ENCODE data around the gene ADRA2C. TPM values are rescaled to one million over a fixed set of nuclear protein-coding genes. Genes with fewer than 3 reads are reported as not detected.

The ADRA2C gene
- polyA plus RNA-seq, 1 of the 3 experiments (the other 2 are of a cell fraction) = 0.15 TPM

- no peak overlapping the region for H2AFZ ChIP-seq (ENCODE audit: low read depth)
- WGBS (ENCODE audit: low lambda C conversion rate) = 57% methylated on average over 9 of the region's 27 CpGs
- H3K4me3 ChIP-seq (ENCODE audit: low read depth in 2 of 2, low read length in 1 of 2) = no peak overlapping the region
- no peak overlapping the region for H3K9ac ChIP-seq
- DNase-seq = no peak
- H3F3A ChIP-seq (replicated peaks; ENCODE audit: insufficient read depth) = no peaks in the 10 kb centered on the region
- no peaks in the 10 kb centered on the region for H3K36me3 ChIP-seq (replicated peaks in 1 of 2; ENCODE audit: control insufficient read depth in 1 of 2, insufficient read depth in 2 of 2, low read length in 1 of 2)
- peaks cover 0 to 62% of the 10 kb centered on the region in 2 experiments; a peak in 2 of 4 replicates for H3K4me1 ChIP-seq (ENCODE audit: control insufficient read depth in 1 of 2, insufficient read depth in 2 of 2, low read depth in 1 of 2, low read length in 1 of 2)
- POLR2A ChIA-PET = no interaction called here
- CTCF ChIA-PET = interaction anchor here (1.0 to 12.6 kb wide), 3 partner anchors 16 to 94 kb away, joined by 3 to 179 read pairs (median 144); partner anchors contain the start of gene ADRA2C
- H4K20me1 ChIP-seq (ENCODE audit: insufficient read depth) = no peaks in the 10 kb centered on the region
- TF ChIP-seq GATA2 (CRISPR knock-in tag; IDR thresholded peaks at IDR 0.05) (no peak), FOXM1 (IDR thresholded peaks at IDR 0.05; ENCODE audit: low read depth) (no peak), MAX (IDR thresholded peaks at IDR 0.05; ENCODE audit: low read depth) (no peak), USF2 (IDR thresholded peaks at IDR 0.05; ENCODE audit: borderline replicate concordance, low read depth, low read length) (no peak), TAF1 (IDR thresholded peaks at IDR 0.05; ENCODE audit: borderline replicate concordance, low read depth, low read length) (no peak), MXI1 (IDR thresholded peaks at IDR 0.05; ENCODE audit: low read depth, low read length) (no peak), NRF1 (IDR thresholded peaks at IDR 0.05; ENCODE audit: low read depth, low read length) (no peak), RCOR1 (IDR thresholded peaks at IDR 0.05; ENCODE audit: low read length) (no peak), RFX5 (IDR thresholded peaks at IDR 0.05; ENCODE audit: low read length) (no peak), TEAD4 (IDR thresholded peaks at IDR 0.05; ENCODE audit: borderline replicate concordance, insufficient read depth) (no peak), ELF1 (IDR thresholded peaks at IDR 0.05) (no peak)
- H3K9me3 ChIP-seq = no peaks in the 10 kb centered on the region
- H3K79me2 ChIP-seq (ENCODE audit: insufficient read depth) = no peaks in the 10 kb centered on the region
- no peaks in the 10 kb centered on the region for H3K9me2 ChIP-seq
- H3K27me3 ChIP-seq (ENCODE audit: insufficient read depth) = no peaks in the 10 kb centered on the region
- no peak overlapping the region for H3K4me2 ChIP-seq
- H3K27ac ChIP-seq (ENCODE audit: low read depth in 2 of 2, low read length in 1 of 2) = no peak overlapping the region; a peak in 1 of 4 replicates
These were observed 17.6 kb downstream of the ADRA2C start for GRCh38 chr4:3783693-3784306.

GRCh38 chr4:3784454-3785291 lies 18.5 kb downstream of the ADRA2C start:
- 73% methylated on average over 12 of the region's 23 CpGs for WGBS (ENCODE audit: low lambda C conversion rate)
- Histone ChIP-seq H4K20me1 (ENCODE audit: insufficient read depth) (no peaks in the 10 kb centered on the region), H3K4me3 (ENCODE audit: low read depth in 2 of 2, low read length in 1 of 2) (no peak overlapping the region), H3K9me3 (no peaks in the 10 kb centered on the region), H2AFZ (ENCODE audit: low read depth) (no peak overlapping the region), H3K4me1 (ENCODE audit: control insufficient read depth in 1 of 2, insufficient read depth in 2 of 2, low read depth in 1 of 2, low read length in 1 of 2) (peaks cover 0 to 68% of the 10 kb centered on the region in 2 experiments; a peak in 2 of 4 replicates), H3K27me3 (ENCODE audit: insufficient read depth) (no peaks in the 10 kb centered on the region), H3K27ac (ENCODE audit: low read depth in 2 of 2, low read length in 1 of 2) (peak overlapping the region in 1 of 2 experiments; percentile 40; a peak in 1 of 4 replicates), H3F3A (replicated peaks; ENCODE audit: insufficient read depth) (no peaks in the 10 kb centered on the region), H3K9ac (no peak overlapping the region), H3K4me2 (no peak overlapping the region), H3K9me2 (no peaks in the 10 kb centered on the region), H3K79me2 (ENCODE audit: insufficient read depth) (no peaks in the 10 kb centered on the region), H3K36me3 (replicated peaks in 1 of 2; ENCODE audit: control insufficient read depth in 1 of 2, insufficient read depth in 2 of 2, low read length in 1 of 2) (no peaks in the 10 kb centered on the region)
- TF ChIP-seq ELF1 (IDR thresholded peaks at IDR 0.05) (no peak), EZH2phosphoT487 (IDR thresholded peaks at IDR 0.05; ENCODE audit: borderline replicate concordance, low read depth) (no peak), CTCF (IDR thresholded peaks at IDR 0.05) (no peak), RAD21 (IDR thresholded peaks at IDR 0.05; ENCODE audit: low read length) (no peak), EP300 (IDR thresholded peaks at IDR 0.05; ENCODE audit: borderline replicate concordance in 1 of 2, low read depth in 1 of 2, low read length in 1 of 2) (no peak), RXRA (IDR thresholded peaks at IDR 0.05; ENCODE audit: borderline replicate concordance, low read depth) (no peak), ZBTB33 (IDR thresholded peaks at IDR 0.05; ENCODE audit: borderline replicate concordance, low read depth) (no peak), RCOR1 (IDR thresholded peaks at IDR 0.05; ENCODE audit: low read length) (no peak), USF1 (IDR thresholded peaks at IDR 0.05; ENCODE audit: borderline replicate concordance, low read depth) (no peak)
- POLR2A ChIA-PET = no interaction called here
- DNase-seq = no peak
- CTCF ChIA-PET = interaction anchor here (1.0 to 12.6 kb wide), 4 partner anchors 16 to 93 kb away, joined by 3 to 179 read pairs (median 76); partner anchors contain the start of gene ADRA2C
